GM12892 (cell line): Measurements from ENCODE around the gene KRTAP5-3.

Experiments used
- POLR2A ChIP-seq: IDR thresholded peaks from 2 replicates; pipeline ENCODE4 v1.6.1; 2011; ENCODE audit warnings: low read depth, low read length, control low read depth
- POLR2AphosphoS5 ChIP-seq: IDR thresholded peaks from 2 replicates; pipeline ENCODE4 v1.6.1; 2011; ENCODE audit warnings: low read depth, low read length, control low read depth

- TF ChIP-seq POLR2A (no peak), POLR2AphosphoS5 (no peak)
Observed at GRCh38 chr11:1561955-1562354, 46.3 kb downstream of the KRTAP5-3 start.
